ENCODE results near the gene C17orf100.
"Not testable (repeated sequence)": the region's sequence is repeated elsewhere in the genome, so short reads cannot be mapped to it uniquely, and the experiment has no call there.

Gene C17orf100

DNA sequence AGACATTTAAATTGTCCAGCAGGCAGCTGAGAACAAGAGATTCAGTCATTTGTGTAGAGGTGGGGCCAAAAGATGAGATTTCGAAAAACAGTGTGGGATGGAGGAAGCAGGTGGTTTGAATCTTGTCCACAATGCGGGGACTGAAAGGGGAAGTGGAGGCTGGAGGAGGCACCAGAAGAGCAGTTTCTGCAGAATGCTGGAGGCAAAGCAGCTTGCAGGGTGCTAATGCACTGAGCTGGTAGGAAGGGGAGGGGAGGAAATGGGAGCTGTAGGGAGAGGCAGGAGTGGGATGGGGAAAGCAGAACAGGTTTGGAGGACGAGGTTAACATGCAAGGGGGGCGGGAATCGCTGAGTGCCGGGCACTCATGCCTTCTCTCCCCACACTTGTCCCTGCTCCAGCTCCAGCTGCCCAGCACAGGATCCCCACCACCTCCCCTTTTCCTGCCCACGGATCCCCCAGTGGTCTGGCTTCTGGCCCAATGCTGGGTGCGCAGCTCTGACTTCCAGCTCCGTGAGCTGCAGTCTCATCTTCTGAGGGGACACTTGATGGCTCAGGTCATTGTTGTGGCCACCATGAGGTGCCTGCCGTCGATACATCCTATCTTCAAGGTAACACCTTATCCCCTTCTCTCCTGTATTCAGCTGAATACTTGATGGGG lies 9.4 kb downstream of the C17orf100 start:
- H3K4me1 ChIP-seq (ENCODE audit: control insufficient read depth in 1 of 2, insufficient read depth in 1 of 2, low read depth in 1 of 2, low read length in 1 of 2), result peaks cover 30 to 33% of the 10 kb centered on the region in 2 experiments

GRCh38 chr17:6661464-6661848 lies 9.9 kb downstream of the C17orf100 start:
- Histone ChIP-seq H3K4me1 (ENCODE audit: control insufficient read depth in 1 of 2, insufficient read depth in 1 of 2, low read depth in 1 of 2, low read length in 1 of 2) (peaks cover 27 to 32% of the 10 kb centered on the region in 2 experiments), H3K36me3 (no peaks in the 10 kb centered on the region), H3K27me3 (peaks cover 89% of the 10 kb centered on the region), H3K27ac (peak overlapping the region; percentile 53), H3K4me3 (ENCODE audit: low read depth in 1 of 2, low read length in 1 of 2) (peak overlapping the region in 1 of 2 experiments; percentile 42), H3K9me3 (no peaks in the 10 kb centered on the region)
- no peak for TF ChIP-seq CTCF (IDR thresholded peaks at IDR 0.05)

More for the DNA sequence above, 9.4 kb downstream of the C17orf100 start:
- Histone ChIP-seq H3K36me3 (no peaks in the 10 kb centered on the region), H3K27me3 (peaks cover 89% of the 10 kb centered on the region), H3K27ac (peak overlapping the region; percentile 53), H3K9me3 (no peaks in the 10 kb centered on the region), H3K4me3 (ENCODE audit: low read depth in 1 of 2, low read length in 1 of 2) (peak overlapping the region; percentile 31 to 42)
- no peak for TF ChIP-seq CTCF (IDR thresholded peaks at IDR 0.05)

DNA sequence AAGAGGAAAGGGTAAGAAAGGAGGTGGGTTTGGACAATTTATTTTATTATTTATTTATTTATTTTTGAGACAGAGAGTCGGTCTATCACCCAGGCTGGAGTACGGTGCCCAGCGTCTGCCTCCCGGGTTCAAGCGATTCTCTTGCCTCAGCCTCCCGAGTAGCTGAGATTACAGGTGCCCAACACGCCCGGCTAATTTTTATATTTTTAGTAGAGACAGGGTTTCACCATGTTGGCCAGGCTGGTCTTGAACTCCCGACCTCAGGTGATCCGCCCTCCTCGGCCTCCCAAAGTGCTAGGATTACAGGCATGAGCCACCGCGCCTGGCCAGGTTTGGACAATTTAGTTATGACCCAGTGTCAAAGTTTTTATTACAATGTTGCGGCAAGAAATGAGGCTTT lies 11.6 kb downstream of the C17orf100 start:
- H3K4me3 ChIP-seq (ENCODE audit: low read depth in 1 of 2, low read length in 1 of 2); H3K36me3 ChIP-seq; H3K27ac ChIP-seq; H3K9me3 ChIP-seq: not testable (repeated sequence)
- peaks cover 89% of the 10 kb centered on the region for H3K27me3 ChIP-seq
- peaks cover 20 to 24% of the 10 kb centered on the region in 2 experiments for H3K4me1 ChIP-seq (ENCODE audit: control insufficient read depth in 1 of 2, insufficient read depth in 1 of 2, low read depth in 1 of 2, low read length in 1 of 2)

GRCh38 chr17:6666077-6666521 lies 14.5 kb downstream of the C17orf100 start:
- Histone ChIP-seq H3K9me3 (no peaks in the 10 kb centered on the region), H3K27ac (no peak overlapping the region), H3K4me3 (ENCODE audit: low read depth in 1 of 2, low read length in 1 of 2) (no peak overlapping the region), H3K36me3 (no peaks in the 10 kb centered on the region), H3K27me3 (peaks cover 94% of the 10 kb centered on the region), H3K4me1 (ENCODE audit: control insufficient read depth in 1 of 2, insufficient read depth in 1 of 2, low read depth in 1 of 2, low read length in 1 of 2) (peaks cover 7 to 9% of the 10 kb centered on the region in 2 experiments)
- TF ChIP-seq CTCF (IDR thresholded peaks at IDR 0.05), result peak; percentile 78

- H3K9me3 ChIP-seq, result no peaks in the 10 kb centered on the region
- H3K4me1 ChIP-seq (ENCODE audit: control insufficient read depth in 1 of 2, insufficient read depth in 1 of 2, low read depth in 1 of 2, low read length in 1 of 2), result peaks cover 2 to 4% of the 10 kb centered on the region in 2 experiments
- no peak for TF ChIP-seq CTCF (IDR thresholded peaks at IDR 0.05)
- no peaks in the 10 kb centered on the region for H3K36me3 ChIP-seq
- H3K27me3 ChIP-seq, result peaks cover 96% of the 10 kb centered on the region
- no peak overlapping the region for H3K27ac ChIP-seq
- no peak overlapping the region for H3K4me3 ChIP-seq (ENCODE audit: low read depth in 1 of 2, low read length in 1 of 2)
These were observed 15.0 kb downstream of the C17orf100 start for GRCh38 chr17:6666557-6666956.

- peaks cover 92% of the 10 kb centered on the region for H3K27me3 ChIP-seq
- H3K4me1 ChIP-seq (ENCODE audit: control insufficient read depth in 1 of 2, insufficient read depth in 1 of 2, low read depth in 1 of 2, low read length in 1 of 2), result peaks cover 0 to 2% of the 10 kb centered on the region in 2 experiments
- no peaks in the 10 kb centered on the region for H3K36me3 ChIP-seq
- TF ChIP-seq CTCF (IDR thresholded peaks at IDR 0.05), result no peak
- no peak overlapping the region for H3K27ac ChIP-seq
- H3K9me3 ChIP-seq, result no peaks in the 10 kb centered on the region
- no peak overlapping the region for H3K4me3 ChIP-seq (ENCODE audit: low read depth in 1 of 2, low read length in 1 of 2)
These were observed 16.0 kb downstream of the C17orf100 start for GRCh38 chr17:6667516-6667915.
